DND-41 (cell line): ENCODE results near the gene COL26A1.
A peak's percentile ranks its signal among the peaks of the same experiment; 100 is the strongest.

Source experiments
- ATAC-seq: fragments of 200-7000 bp; cut with Tn5 transposase; 3 replicates; pipeline ENCODE4 v1.9.1; 2021; ENCODE audit warnings: low read depth; ENCODE audit not compliant: insufficient read depth
- DNase-seq: peaks from one replicate; pipeline ENCODE4 v3.0.0-alpha.2; 2020
- H2AFZ ChIP-seq: 2 replicates; pipeline ENCODE4 v1.6.0; 2012; ENCODE audit warnings: low read depth, low read length
- H3K27ac ChIP-seq: 2 replicates; pipeline ENCODE4 v1.5.1; 2012; ENCODE audit warnings: low read length, inconsistent platforms
- H3K27me3 ChIP-seq: fragments of 200-600 bp; sonication (generic); 2 replicates; pipeline ENCODE4 v1.6.0; 2012; ENCODE audit warnings: low read length, mild to moderate bottlenecking, inconsistent platforms; ENCODE audit not compliant: insufficient read depth, poor library complexity
- H3K36me3 ChIP-seq: 2 replicates; pipeline ENCODE4 v1.5.1; 2012; ENCODE audit warnings: low read length, inconsistent platforms; ENCODE audit not compliant: insufficient read depth
- H3K4me1 ChIP-seq: 2 replicates; pipeline ENCODE4 v1.5.1; 2012; ENCODE audit warnings: mild to moderate bottlenecking, low read length; ENCODE audit not compliant: insufficient read depth
- H3K4me2 ChIP-seq: 2 replicates; pipeline ENCODE4 v1.6.0; 2012; ENCODE audit warnings: mild to moderate bottlenecking, moderate library complexity, low read length, inconsistent platforms; ENCODE audit not compliant: insufficient read depth
- H3K4me3 ChIP-seq, 2 experiments: fragments of 200-600 bp in 1 of 2; shearing (Covaris generic) in 1 of 2; 2 replicates each; pipeline ENCODE4 v1.5.1; 2012 to 2016; ENCODE audit warnings: inconsistent platforms in 2 of 2, low read length in 2 of 2, mild to moderate bottlenecking in 2 of 2, low read depth in 1 of 2, moderate library complexity in 1 of 2
- H3K79me2 ChIP-seq: 2 replicates; pipeline ENCODE4 v1.6.0; 2012; ENCODE audit warnings: low read length, inconsistent platforms; ENCODE audit not compliant: insufficient read depth
- H3K9ac ChIP-seq: 2 replicates; pipeline ENCODE4 v1.6.0; 2012; ENCODE audit warnings: low read depth, mild to moderate bottlenecking, inconsistent platforms, low read length, moderate library complexity
- H3K9me3 ChIP-seq: 2 replicates; pipeline ENCODE4 v1.5.1; 2012; ENCODE audit warnings: low read length, moderate library complexity, mild to moderate bottlenecking, inconsistent platforms; ENCODE audit not compliant: insufficient read depth, severe bottlenecking
- H4K20me1 ChIP-seq: 2 replicates; pipeline ENCODE4 v1.6.0; 2012; ENCODE audit warnings: low read length; ENCODE audit not compliant: insufficient read depth
- EZH2 ChIP-seq: IDR thresholded peaks from 3 replicates; pipeline ENCODE4 v1.6.1; 2012; ENCODE audit warnings: borderline replicate concordance, low read depth, mild to moderate bottlenecking, moderate library complexity, low read length, inconsistent platforms; ENCODE audit not compliant: severe bottlenecking
- TF ChIP-seq, protein P1 (sequence below): IDR thresholded peaks from 2 replicates; pipeline ENCODE4 v1.5.1; 2012; ENCODE audit warnings: borderline replicate concordance, low read length, moderate library complexity, mild to moderate bottlenecking; ENCODE audit not compliant: poor library complexity, severe bottlenecking; ENCODE audit errors: extremely low read depth

COL26A1 gene

DNA sequence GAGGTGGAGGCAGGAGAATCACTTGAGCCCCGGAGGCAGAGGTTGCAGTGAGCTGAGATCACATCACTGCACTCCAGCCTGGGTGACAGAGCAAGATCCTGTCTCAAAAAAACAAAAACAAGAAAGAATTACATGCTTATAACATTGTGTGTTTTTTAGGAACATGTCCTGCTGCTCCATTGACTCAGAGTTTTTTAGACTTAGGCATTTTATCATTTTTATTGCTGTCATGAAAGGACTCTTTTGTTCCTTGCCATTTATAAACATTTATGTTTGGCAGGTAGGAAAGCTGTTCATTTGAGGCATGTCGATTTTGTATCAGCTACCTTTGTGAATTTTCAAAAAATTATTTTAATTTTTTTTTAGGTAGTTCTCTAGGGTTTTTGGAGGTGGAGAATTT is 20.3 kb downstream of the COL26A1 start:
- Histone ChIP-seq H3K4me3 (no peak overlapping the region), H3K36me3 (no peaks in the 10 kb centered on the region), H3K27ac (no peak overlapping the region), H3K79me2 (no peaks in the 10 kb centered on the region), H4K20me1 (no peaks in the 10 kb centered on the region), H2AFZ (no peak overlapping the region), H3K27me3 (peaks cover 5% of the 10 kb centered on the region), H3K9ac (no peak overlapping the region), H3K4me1 (no peaks in the 10 kb centered on the region), H3K4me2 (no peak overlapping the region), H3K9me3 (no peaks in the 10 kb centered on the region)
- DNase-seq (no peak), ATAC-seq (no peak)
- TF ChIP-seq, protein P1, sequence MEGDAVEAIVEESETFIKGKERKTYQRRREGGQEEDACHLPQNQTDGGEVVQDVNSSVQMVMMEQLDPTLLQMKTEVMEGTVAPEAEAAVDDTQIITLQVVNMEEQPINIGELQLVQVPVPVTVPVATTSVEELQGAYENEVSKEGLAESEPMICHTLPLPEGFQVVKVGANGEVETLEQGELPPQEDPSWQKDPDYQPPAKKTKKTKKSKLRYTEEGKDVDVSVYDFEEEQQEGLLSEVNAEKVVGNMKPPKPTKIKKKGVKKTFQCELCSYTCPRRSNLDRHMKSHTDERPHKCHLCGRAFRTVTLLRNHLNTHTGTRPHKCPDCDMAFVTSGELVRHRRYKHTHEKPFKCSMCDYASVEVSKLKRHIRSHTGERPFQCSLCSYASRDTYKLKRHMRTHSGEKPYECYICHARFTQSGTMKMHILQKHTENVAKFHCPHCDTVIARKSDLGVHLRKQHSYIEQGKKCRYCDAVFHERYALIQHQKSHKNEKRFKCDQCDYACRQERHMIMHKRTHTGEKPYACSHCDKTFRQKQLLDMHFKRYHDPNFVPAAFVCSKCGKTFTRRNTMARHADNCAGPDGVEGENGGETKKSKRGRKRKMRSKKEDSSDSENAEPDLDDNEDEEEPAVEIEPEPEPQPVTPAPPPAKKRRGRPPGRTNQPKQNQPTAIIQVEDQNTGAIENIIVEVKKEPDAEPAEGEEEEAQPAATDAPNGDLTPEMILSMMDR: no peak
- no peak for TF ChIP-seq EZH2

DNA sequence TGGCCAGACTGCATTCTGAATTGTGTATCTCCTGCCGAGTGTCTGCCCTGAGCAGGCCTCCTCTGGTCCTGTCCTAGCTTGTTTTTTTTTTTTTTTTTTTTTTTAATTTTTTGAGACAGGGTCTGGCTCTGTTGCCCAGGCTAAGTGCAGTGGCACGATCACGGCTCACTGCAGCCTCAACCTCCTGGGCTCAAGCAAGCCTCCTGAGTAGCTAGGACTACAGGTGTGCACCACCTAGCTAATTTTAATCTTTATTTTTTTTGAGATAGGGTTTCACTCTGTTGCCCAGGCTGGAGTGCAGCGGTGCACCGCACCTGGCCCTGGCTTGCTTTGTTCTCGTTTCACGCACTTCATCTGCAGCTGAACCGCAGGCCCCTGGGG is 23.5 kb downstream of the COL26A1 start:
- Histone ChIP-seq H3K36me3 (no peaks in the 10 kb centered on the region), H3K4me3 (no peak overlapping the region), H3K4me1 (peaks cover 5% of the 10 kb centered on the region), H3K4me2 (no peak overlapping the region), H3K9me3 (no peaks in the 10 kb centered on the region), H3K27me3 (peaks cover 5% of the 10 kb centered on the region), H3K79me2 (no peaks in the 10 kb centered on the region), H2AFZ (no peak overlapping the region), H4K20me1 (no peaks in the 10 kb centered on the region; the same call in 1 of the 2 replicates), H3K27ac (no peak overlapping the region), H3K9ac (no peak overlapping the region)
- ATAC-seq: no peak
- TF ChIP-seq EZH2: no peak
- TF ChIP-seq, protein P1: no peak
- no peak for DNase-seq

GRCh38 chr7:101386558-101387231 is 24.0 kb downstream of the COL26A1 start:
- Histone ChIP-seq H3K4me3 (no peak overlapping the region), H3K9ac (no peak overlapping the region), H3K4me1 (peaks cover 7% of the 10 kb centered on the region), H3K9me3 (no peaks in the 10 kb centered on the region), H3K27me3 (peaks cover 5% of the 10 kb centered on the region), H3K27ac (no peak overlapping the region), H2AFZ (no peak overlapping the region), H3K36me3 (no peaks in the 10 kb centered on the region), H4K20me1 (no peaks in the 10 kb centered on the region; the same call in 1 of the 2 replicates), H3K4me2 (no peak overlapping the region), H3K79me2 (no peaks in the 10 kb centered on the region)
- TF ChIP-seq EZH2: no peak
- TF ChIP-seq, protein P1: no peak
- ATAC-seq (0 out of 3 replicates have a peak, but pooled peaks have one; percentile 25), DNase-seq (peak; percentile 8)

DNA sequence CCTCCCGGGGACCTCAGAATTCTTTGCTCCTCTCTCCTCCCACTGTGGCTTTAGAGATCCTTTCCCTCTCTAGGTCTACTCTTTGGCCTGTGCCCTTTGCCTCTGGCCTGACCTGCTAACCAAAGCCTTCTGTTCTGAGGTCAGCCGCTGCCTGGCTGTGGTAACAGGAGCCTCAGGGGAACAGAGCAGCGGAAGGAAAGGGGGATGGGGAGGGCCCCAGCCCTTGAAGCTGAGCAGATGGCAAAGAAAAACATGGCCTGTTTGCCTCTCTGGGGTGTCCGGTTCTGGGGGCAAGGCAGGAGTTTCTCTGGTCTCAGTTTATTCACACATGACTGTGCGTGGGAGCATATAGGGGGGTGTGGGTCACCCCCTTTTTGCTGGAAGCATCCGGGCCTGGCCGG is 28.2 kb downstream of the COL26A1 start:
- Histone ChIP-seq H3K79me2 (no peaks in the 10 kb centered on the region), H2AFZ (no peak overlapping the region), H3K4me1 (peaks cover 7% of the 10 kb centered on the region), H3K27ac (no peak overlapping the region), H3K27me3 (peaks cover 5% of the 10 kb centered on the region), H3K4me3 (no peak overlapping the region), H3K36me3 (no peaks in the 10 kb centered on the region), H3K9ac (no peak overlapping the region), H4K20me1 (no peaks in the 10 kb centered on the region; the same call in 1 of the 2 replicates), H3K4me2 (no peak overlapping the region), H3K9me3 (no peaks in the 10 kb centered on the region)
- no peak for TF ChIP-seq EZH2
- TF ChIP-seq, protein P1: no peak
- ATAC-seq (peak; percentile 93), DNase-seq (peak; percentile 58)
